K562 (cell line): ENCODE results near the gene NEURL1. TPM values are rescaled to one million over a fixed set of nuclear protein-coding genes. Genes with fewer than 3 reads are reported as not detected.

Experiments
- SRSF7 ChIP-seq: fragments of 200-400 bp; formaldehyde crosslinking; optimal IDR thresholded peaks from 2 replicates; pipeline ENCODE3; 2017; ENCODE audit warnings: mild to moderate bottlenecking, low read depth, low read length
- ZNF224 ChIP-seq: sonication (generic); formaldehyde crosslinking; IDR thresholded peaks from 2 replicates; pipeline ENCODE4 v1.8.0; 2022; ENCODE audit warnings: mild to moderate bottlenecking, missing genetic modification reagents
- ZNF444 ChIP-seq: fragments of 250-450 bp; sonication (Bioruptor Pico); IDR thresholded peaks from 2 replicates; pipeline ENCODE4 v1.4.0; 2020; ENCODE audit warnings: mild to moderate bottlenecking, moderate library complexity
- polyA plus RNA-seq, 8 experiments: library from polyadenylated mRNA; depleted of rRNA in 4 of 8; stranded (reverse) in 5 of 8; unstranded in 3 of 8; fragments of >200 nt; fragmentation: Nextera tagmentation in 2 of 8; fragmentation: Illumina TruSeq in 1 of 8; extraction: Ambion mirVana in 2 of 8; extraction: Trizol in 1 of 8; gene quantifications; 2 replicates each; pipeline versions ENCODE4 v1.2.1 to v1.2.3, GENCODE V29; 2011 to 2014; ENCODE audit warnings: inconsistent platforms in 1 of 8, missing spikeins in 1 of 8
- total RNA-seq, 7 experiments: library from RNA; depleted of rRNA in 6 of 7; stranded (reverse); fragments of >200 nt in 6 of 7; fragmentation: Illumina TruSeq in 2 of 7; extraction: Trizol in 2 of 7; gene quantifications; 2 replicates each; pipeline versions ENCODE4 v1.2.1 to v1.2.3, GENCODE V29; 2011 to 2021; ENCODE audit warnings: low replicate concordance in 1 of 7
- TF ChIP-seq, protein P1 (sequence below): sonication (generic); formaldehyde crosslinking; IDR thresholded peaks from 2 replicates; pipeline ENCODE4 v1.8.1; 2023; ENCODE audit warnings: missing genetic modification reagents, mild to moderate bottlenecking, borderline replicate concordance
- TF ChIP-seq, protein P2 (sequence below), 3 experiments: IDR thresholded peaks in 2 of 3; conservative IDR thresholded peaks in 1 of 3; 2 replicates each; pipeline ENCODE4 v1.5.1; 2011 to 2012; ENCODE audit warnings: low read length in 3 of 3, mild to moderate bottlenecking in 3 of 3, control low read depth in 2 of 3, improper control_type of control experiment in 1 of 3, inconsistent platforms in 1 of 3, low read depth in 1 of 3, mixed read lengths in 1 of 3, moderate library complexity in 1 of 3; ENCODE audit not compliant: insufficient read depth in 2 of 3
- TF ChIP-seq, protein P3 (sequence below): sonication (generic); formaldehyde crosslinking; IDR thresholded peaks from 2 replicates; pipeline ENCODE4 v1.8.0; 2022; ENCODE audit warnings: missing genetic modification reagents, mild to moderate bottlenecking, borderline replicate concordance

NEURL1 gene
- total and polyA plus RNA-seq, 9 of the 15 experiments (the other 6 are each of a cell fraction or from before 2014, with no cell fraction given): 0.01 to 0.45 (median 0.16) TPM; not detected in 5

DNA sequence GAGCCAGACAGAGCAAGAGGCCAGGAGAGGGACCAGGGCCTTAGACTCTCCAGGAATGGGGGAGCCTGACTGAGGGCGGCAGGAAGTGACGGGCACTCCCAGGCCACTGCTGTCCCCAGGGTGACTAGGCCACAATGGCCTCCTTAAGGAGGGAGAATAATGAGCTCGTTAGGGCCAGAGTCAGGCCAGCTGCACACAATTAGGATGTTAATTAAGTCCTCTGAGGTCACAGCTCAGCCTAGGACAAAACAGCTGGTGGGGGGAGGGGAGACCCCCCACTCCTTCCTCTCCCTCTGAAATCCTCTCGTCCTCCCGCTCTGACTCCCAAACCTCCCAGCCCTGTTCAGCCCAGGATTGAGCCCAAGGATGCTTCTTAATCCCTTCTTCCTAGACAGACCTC is 143.0 kb downstream of the NEURL1 start (continued):
- TF ChIP-seq, protein P1, sequence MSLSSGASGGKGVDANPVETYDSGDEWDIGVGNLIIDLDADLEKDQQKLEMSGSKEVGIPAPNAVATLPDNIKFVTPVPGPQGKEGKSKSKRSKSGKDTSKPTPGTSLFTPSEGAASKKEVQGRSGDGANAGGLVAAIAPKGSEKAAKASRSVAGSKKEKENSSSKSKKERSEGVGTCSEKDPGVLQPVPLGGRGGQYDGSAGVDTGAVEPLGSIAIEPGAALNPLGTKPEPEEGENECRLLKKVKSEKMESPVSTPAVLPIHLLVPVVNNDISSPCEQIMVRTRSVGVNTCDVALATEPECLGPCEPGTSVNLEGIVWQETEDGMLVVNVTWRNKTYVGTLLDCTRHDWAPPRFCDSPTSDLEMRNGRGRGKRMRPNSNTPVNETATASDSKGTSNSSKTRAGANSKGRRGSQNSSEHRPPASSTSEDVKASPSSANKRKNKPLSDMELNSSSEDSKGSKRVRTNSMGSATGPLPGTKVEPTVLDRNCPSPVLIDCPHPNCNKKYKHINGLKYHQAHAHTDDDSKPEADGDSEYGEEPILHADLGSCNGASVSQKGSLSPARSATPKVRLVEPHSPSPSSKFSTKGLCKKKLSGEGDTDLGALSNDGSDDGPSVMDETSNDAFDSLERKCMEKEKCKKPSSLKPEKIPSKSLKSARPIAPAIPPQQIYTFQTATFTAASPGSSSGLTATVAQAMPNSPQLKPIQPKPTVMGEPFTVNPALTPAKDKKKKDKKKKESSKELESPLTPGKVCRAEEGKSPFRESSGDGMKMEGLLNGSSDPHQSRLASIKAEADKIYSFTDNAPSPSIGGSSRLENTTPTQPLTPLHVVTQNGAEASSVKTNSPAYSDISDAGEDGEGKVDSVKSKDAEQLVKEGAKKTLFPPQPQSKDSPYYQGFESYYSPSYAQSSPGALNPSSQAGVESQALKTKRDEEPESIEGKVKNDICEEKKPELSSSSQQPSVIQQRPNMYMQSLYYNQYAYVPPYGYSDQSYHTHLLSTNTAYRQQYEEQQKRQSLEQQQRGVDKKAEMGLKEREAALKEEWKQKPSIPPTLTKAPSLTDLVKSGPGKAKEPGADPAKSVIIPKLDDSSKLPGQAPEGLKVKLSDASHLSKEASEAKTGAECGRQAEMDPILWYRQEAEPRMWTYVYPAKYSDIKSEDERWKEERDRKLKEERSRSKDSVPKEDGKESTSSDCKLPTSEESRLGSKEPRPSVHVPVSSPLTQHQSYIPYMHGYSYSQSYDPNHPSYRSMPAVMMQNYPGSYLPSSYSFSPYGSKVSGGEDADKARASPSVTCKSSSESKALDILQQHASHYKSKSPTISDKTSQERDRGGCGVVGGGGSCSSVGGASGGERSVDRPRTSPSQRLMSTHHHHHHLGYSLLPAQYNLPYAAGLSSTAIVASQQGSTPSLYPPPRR (CRISPR knock-in tag): no peak
- TF ChIP-seq, protein P2, sequence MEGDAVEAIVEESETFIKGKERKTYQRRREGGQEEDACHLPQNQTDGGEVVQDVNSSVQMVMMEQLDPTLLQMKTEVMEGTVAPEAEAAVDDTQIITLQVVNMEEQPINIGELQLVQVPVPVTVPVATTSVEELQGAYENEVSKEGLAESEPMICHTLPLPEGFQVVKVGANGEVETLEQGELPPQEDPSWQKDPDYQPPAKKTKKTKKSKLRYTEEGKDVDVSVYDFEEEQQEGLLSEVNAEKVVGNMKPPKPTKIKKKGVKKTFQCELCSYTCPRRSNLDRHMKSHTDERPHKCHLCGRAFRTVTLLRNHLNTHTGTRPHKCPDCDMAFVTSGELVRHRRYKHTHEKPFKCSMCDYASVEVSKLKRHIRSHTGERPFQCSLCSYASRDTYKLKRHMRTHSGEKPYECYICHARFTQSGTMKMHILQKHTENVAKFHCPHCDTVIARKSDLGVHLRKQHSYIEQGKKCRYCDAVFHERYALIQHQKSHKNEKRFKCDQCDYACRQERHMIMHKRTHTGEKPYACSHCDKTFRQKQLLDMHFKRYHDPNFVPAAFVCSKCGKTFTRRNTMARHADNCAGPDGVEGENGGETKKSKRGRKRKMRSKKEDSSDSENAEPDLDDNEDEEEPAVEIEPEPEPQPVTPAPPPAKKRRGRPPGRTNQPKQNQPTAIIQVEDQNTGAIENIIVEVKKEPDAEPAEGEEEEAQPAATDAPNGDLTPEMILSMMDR (IDR thresholded peaks at IDR 0.05 in 2 of 3, conservative IDR thresholded peaks at IDR 0.05 in 1 of 3; ENCODE audit: insufficient read depth in 2 of 3, low read depth in 1 of 3, low read length in 3 of 3): no peak
- TF ChIP-seq SRSF7 (no peak), ZNF444 (no peak), ZNF224 (no peak)
- TF ChIP-seq, protein P3, sequence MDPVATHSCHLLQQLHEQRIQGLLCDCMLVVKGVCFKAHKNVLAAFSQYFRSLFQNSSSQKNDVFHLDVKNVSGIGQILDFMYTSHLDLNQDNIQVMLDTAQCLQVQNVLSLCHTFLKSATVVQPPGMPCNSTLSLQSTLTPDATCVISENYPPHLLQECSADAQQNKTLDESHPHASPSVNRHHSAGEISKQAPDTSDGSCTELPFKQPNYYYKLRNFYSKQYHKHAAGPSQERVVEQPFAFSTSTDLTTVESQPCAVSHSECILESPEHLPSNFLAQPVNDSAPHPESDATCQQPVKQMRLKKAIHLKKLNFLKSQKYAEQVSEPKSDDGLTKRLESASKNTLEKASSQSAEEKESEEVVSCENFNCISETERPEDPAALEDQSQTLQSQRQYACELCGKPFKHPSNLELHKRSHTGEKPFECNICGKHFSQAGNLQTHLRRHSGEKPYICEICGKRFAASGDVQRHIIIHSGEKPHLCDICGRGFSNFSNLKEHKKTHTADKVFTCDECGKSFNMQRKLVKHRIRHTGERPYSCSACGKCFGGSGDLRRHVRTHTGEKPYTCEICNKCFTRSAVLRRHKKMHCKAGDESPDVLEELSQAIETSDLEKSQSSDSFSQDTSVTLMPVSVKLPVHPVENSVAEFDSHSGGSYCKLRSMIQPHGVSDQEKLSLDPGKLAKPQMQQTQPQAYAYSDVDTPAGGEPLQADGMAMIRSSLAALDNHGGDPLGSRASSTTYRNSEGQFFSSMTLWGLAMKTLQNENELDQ: no peak
